HCT116 (cell line): ENCODE measurements around the gene TMEM50A.
"Not testable (repeated sequence)": the region's sequence is repeated elsewhere in the genome, so short reads cannot be mapped to it uniquely, and the experiment has no call there.

Source experiments
- CTCF ChIP-seq, 3 experiments: fragments of 200-600 bp in 1 of 3; sonication (generic) in 1 of 3; IDR thresholded peaks in 2 of 3; conservative IDR thresholded peaks in 1 of 3; 2 replicates each; pipeline ENCODE4 v1.5.1; 2012 to 2017; ENCODE audit warnings: low read depth in 2 of 3, low read length in 2 of 3, antibody characterized with exemption in 1 of 3, borderline replicate concordance in 1 of 3, control low read depth in 1 of 3, mild to moderate bottlenecking in 1 of 3, mixed read lengths in 1 of 3, mixed run types in 1 of 3, moderate library complexity in 1 of 3; ENCODE audit not compliant: insufficient read depth in 1 of 3
- EGR1 ChIP-seq: IDR thresholded peaks from 2 replicates; pipeline ENCODE4 v1.6.1; 2012; ENCODE audit warnings: low read depth
- EZH2 ChIP-seq: fragments of 200-600 bp; sonication (generic); IDR thresholded peaks from 2 replicates; pipeline ENCODE4 v1.6.1; 2017; ENCODE audit warnings: antibody characterized with exemption, mixed run types
- FOSL1 ChIP-seq: IDR thresholded peaks from 2 replicates; pipeline ENCODE4 v1.6.1; 2012; ENCODE audit warnings: low read depth
- MAX ChIP-seq: IDR thresholded peaks from 2 replicates; pipeline ENCODE4 v1.6.1; 2012
- POLR2A ChIP-seq: IDR thresholded peaks from 2 replicates; pipeline ENCODE4 v1.7.0; 2011; ENCODE audit warnings: borderline replicate concordance; ENCODE audit not compliant: insufficient read depth, insufficient read length; ENCODE audit errors: extremely low read depth
- POLR2AphosphoS5 ChIP-seq: IDR thresholded peaks from 2 replicates; pipeline ENCODE4 v1.6.1; 2011; ENCODE audit warnings: mild to moderate bottlenecking, low read depth, low read length, moderate library complexity
- REST ChIP-seq: IDR thresholded peaks from 2 replicates; pipeline ENCODE4 v1.6.1; 2012; ENCODE audit warnings: low read depth
- ZFX ChIP-seq: fragments of 450-650 bp; IDR thresholded peaks from 2 replicates; pipeline ENCODE4 v1.6.1; 2017

- not testable (repeated sequence) for TF ChIP-seq REST; POLR2A; CTCF (IDR thresholded peaks at IDR 0.05 in 2 of 3, conservative IDR thresholded peaks at IDR 0.05 in 1 of 3; ENCODE audit: borderline replicate concordance in 1 of 3, insufficient read depth in 1 of 3, low read depth in 2 of 3, low read length in 2 of 3); POLR2AphosphoS5; EGR1; MAX; EZH2; FOSL1; ZFX
Observed at GRCh38 chr1:25296501-25296900, 41.6 kb upstream of the TMEM50A start.
